ENCODE measurements around the gene TBCD.
A peak's percentile ranks its signal among the peaks of the same experiment; 100 is the strongest.

Gene TBCD

DNA sequence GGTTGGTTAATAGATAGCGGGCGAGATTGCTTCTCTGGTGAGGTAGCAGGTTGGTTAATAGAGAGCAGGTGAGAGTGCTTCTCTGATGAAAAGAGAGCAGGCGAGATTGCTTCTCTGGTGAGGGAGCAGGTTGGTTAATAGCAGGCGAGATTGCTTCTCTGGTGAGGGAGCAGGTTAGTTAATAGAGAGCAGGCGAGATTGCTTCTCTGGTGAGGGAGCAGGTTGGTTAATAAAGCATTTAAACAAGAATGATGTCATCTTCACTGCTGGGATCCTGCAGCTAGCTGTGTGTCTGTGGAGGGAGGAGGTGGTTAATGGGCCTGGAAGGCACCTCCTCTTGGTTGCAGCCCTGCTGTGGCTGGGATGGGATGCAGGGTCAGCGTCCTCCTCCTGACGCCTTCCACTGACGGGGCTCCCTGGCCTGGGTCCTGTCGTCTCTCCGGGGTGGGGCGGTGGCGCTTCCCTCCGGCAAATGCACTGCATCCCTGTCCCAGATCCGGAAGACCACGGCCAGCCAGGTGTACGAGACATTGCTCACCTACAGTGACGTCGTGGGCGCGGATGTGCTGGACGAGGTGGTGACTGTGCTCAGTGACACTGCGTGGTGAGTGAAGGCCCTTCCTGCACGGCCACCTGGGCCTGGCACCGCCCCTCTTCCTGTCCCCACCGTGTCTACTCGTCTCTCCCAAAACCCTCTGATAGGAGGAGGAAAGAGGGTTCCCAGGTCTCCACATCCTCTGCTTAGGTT lies 187.2 kb downstream of the TBCD start (continued):
- TF ChIP-seq, protein P1, sequence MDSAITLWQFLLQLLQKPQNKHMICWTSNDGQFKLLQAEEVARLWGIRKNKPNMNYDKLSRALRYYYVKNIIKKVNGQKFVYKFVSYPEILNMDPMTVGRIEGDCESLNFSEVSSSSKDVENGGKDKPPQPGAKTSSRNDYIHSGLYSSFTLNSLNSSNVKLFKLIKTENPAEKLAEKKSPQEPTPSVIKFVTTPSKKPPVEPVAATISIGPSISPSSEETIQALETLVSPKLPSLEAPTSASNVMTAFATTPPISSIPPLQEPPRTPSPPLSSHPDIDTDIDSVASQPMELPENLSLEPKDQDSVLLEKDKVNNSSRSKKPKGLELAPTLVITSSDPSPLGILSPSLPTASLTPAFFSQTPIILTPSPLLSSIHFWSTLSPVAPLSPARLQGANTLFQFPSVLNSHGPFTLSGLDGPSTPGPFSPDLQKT (IDR thresholded peaks at IDR 0.05; ENCODE audit: borderline replicate concordance, low read depth, low read length) = no peak
- TF ChIP-seq, protein P2, sequence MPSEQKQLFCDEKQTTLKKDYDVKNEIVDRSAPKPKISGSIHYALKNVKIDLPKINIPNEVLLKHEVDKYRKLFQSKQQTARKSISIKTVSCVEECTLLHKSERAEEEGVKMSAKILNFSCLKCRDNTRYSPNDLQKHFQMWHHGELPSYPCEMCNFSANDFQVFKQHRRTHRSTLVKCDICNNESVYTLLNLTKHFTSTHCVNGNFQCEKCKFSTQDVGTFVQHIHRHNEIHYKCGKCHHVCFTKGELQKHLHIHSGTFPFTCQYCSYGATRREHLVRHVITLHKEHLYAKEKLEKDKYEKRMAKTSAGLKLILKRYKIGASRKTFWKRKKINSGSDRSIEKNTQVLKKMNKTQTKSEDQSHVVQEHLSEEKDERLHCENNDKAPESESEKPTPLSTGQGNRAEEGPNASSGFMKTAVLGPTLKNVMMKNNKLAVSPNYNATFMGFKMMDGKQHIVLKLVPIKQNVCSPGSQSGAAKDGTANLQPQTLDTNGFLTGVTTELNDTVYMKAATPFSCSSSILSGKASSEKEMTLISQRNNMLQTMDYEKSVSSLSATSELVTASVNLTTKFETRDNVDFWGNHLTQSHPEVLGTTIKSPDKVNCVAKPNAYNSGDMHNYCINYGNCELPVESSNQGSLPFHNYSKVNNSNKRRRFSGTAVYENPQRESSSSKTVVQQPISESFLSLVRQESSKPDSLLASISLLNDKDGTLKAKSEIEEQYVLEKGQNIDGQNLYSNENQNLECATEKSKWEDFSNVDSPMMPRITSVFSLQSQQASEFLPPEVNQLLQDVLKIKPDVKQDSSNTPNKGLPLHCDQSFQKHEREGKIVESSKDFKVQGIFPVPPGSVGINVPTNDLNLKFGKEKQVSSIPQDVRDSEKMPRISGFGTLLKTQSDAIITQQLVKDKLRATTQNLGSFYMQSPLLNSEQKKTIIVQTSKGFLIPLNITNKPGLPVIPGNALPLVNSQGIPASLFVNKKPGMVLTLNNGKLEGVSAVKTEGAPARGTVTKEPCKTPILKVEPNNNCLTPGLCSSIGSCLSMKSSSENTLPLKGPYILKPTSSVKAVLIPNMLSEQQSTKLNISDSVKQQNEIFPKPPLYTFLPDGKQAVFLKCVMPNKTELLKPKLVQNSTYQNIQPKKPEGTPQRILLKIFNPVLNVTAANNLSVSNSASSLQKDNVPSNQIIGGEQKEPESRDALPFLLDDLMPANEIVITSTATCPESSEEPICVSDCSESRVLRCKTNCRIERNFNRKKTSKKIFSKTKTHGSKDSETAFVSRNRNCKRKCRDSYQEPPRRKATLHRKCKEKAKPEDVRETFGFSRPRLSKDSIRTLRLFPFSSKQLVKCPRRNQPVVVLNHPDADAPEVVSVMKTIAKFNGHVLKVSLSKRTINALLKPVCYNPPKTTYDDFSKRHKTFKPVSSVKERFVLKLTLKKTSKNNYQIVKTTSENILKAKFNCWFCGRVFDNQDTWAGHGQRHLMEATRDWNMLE (tag by site-specific recombination; conservative IDR thresholded peaks at IDR 0.05; ENCODE audit: low read depth) = no peak
- peak; percentile 22; the same call in 1 of the 2 replicates for TF ChIP-seq ZNF10 (tag by site-specific recombination; IDR thresholded peaks at IDR 0.05)
- peak; percentile 71 for TF ChIP-seq ZIC2 (tag by site-specific recombination; IDR thresholded peaks at IDR 0.05)
- TF ChIP-seq ZNF350 (tag by site-specific recombination; IDR thresholded peaks at IDR 0.05) = no peak
- no peak for TF ChIP-seq ZNF664 (tag by site-specific recombination; IDR thresholded peaks at IDR 0.05)

DNA sequence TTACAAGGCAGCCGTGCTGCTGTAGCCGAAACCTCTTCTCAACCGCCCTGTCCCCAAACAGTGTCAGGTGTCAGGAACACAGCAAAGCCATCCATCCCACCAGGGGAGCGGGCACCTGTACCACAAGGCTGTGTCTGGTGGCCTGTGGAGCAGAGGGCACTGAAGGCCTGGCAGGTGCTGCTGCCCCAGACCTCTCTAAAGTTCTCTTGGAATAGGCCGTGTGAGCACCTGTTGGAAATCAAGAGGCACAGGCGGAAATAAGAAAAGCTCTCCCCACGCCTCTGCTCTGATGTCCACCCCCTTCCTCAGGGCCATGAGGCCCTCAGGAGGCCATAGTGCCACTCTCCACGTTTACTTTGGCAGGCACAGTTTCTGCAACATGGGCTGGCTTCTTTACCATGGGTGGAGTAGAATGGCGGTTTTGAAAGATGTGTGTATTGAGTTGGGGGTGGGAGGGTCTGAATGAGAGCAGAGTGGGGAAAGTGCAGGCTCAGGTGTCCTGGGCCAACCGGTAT lies 187.8 kb downstream of the TBCD start:
- POLR2A ChIA-PET = no interaction called here
- Histone ChIP-seq H3K27ac (ENCODE audit: extremely low read depth, low read depth, low read length) (no peak overlapping the region), H3K9me3 (ENCODE audit: control insufficient read depth, insufficient read depth, low read depth, low read length) (peaks cover 2% of the 10 kb centered on the region; the same call in 1 of the 2 replicates), H3K4me3 (ENCODE audit: low read depth, low read length) (no peak overlapping the region), H3K36me3 (ENCODE audit: control insufficient read depth in 2 of 2, insufficient read depth in 1 of 2, low read length in 2 of 2) (peaks cover 5 to 82% of the 10 kb centered on the region in 2 experiments; a peak in 2 of 3 replicates), H3K4me1 (ENCODE audit: control insufficient read depth, insufficient read depth, low read length) (no peaks in the 10 kb centered on the region)
- CTCF ChIA-PET = no interaction called here
- TF ChIP-seq ZNF585B (tag by site-specific recombination; IDR thresholded peaks at IDR 0.05) (no peak), ZNF37A (tag by site-specific recombination; IDR thresholded peaks at IDR 0.05) (no peak), ZNF112 (tag by site-specific recombination; IDR thresholded peaks at IDR 0.05) (no peak), ZNF792 (tag by site-specific recombination; IDR thresholded peaks at IDR 0.05) (no peak), GLIS2 (tag by site-specific recombination; IDR thresholded peaks at IDR 0.05) (no peak), MYNN (tag by site-specific recombination; IDR thresholded peaks at IDR 0.05; ENCODE audit: borderline replicate concordance) (no peak), ZFP41 (tag by site-specific recombination; IDR thresholded peaks at IDR 0.05; ENCODE audit: borderline replicate concordance) (no peak), ZNF777 (tag by site-specific recombination; IDR thresholded peaks at IDR 0.05; ENCODE audit: borderline replicate concordance) (no peak), HOXC10 (CRISPR knock-in tag; IDR thresholded peaks at IDR 0.05) (no peak)
- TF ChIP-seq, protein P3, sequence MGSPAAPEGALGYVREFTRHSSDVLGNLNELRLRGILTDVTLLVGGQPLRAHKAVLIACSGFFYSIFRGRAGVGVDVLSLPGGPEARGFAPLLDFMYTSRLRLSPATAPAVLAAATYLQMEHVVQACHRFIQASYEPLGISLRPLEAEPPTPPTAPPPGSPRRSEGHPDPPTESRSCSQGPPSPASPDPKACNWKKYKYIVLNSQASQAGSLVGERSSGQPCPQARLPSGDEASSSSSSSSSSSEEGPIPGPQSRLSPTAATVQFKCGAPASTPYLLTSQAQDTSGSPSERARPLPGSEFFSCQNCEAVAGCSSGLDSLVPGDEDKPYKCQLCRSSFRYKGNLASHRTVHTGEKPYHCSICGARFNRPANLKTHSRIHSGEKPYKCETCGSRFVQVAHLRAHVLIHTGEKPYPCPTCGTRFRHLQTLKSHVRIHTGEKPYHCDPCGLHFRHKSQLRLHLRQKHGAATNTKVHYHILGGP (tag by site-specific recombination; IDR thresholded peaks at IDR 0.05) = no peak
- TF ChIP-seq, protein P4, sequence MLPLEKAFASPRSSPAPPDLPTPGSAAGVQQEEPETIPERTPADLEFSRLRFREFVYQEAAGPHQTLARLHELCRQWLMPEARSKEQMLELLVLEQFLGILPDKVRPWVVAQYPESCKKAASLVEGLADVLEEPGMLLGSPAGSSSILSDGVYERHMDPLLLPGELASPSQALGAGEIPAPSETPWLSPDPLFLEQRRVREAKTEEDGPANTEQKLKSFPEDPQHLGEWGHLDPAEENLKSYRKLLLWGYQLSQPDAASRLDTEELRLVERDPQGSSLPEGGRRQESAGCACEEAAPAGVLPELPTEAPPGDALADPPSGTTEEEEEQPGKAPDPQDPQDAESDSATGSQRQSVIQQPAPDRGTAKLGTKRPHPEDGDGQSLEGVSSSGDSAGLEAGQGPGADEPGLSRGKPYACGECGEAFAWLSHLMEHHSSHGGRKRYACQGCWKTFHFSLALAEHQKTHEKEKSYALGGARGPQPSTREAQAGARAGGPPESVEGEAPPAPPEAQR (tag by site-specific recombination; IDR thresholded peaks at IDR 0.05) = no peak
- TF ChIP-seq, protein P2 (tag by site-specific recombination; conservative IDR thresholded peaks at IDR 0.05; ENCODE audit: low read depth) = no peak
- TF ChIP-seq, protein P5, sequence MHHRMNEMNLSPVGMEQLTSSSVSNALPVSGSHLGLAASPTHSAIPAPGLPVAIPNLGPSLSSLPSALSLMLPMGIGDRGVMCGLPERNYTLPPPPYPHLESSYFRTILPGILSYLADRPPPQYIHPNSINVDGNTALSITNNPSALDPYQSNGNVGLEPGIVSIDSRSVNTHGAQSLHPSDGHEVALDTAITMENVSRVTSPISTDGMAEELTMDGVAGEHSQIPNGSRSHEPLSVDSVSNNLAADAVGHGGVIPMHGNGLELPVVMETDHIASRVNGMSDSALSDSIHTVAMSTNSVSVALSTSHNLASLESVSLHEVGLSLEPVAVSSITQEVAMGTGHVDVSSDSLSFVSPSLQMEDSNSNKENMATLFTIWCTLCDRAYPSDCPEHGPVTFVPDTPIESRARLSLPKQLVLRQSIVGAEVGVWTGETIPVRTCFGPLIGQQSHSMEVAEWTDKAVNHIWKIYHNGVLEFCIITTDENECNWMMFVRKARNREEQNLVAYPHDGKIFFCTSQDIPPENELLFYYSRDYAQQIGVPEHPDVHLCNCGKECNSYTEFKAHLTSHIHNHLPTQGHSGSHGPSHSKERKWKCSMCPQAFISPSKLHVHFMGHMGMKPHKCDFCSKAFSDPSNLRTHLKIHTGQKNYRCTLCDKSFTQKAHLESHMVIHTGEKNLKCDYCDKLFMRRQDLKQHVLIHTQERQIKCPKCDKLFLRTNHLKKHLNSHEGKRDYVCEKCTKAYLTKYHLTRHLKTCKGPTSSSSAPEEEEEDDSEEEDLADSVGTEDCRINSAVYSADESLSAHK (tag by site-specific recombination; IDR thresholded peaks at IDR 0.05) = no peak

Data from HEK293 (cell line).